Neutrophil (primary cell): Measurements from ENCODE around the gene LMCD1.

Experiments
- H3K27ac ChIP-seq: fragments of 200-600 bp; sonication (generic); 2 replicates; pipeline ENCODE4 v1.5.1; 2016; ENCODE audit warnings: mild to moderate bottlenecking, moderate library complexity
- H3K27me3 ChIP-seq: fragments of 200-600 bp; sonication (generic); 2 replicates; pipeline ENCODE4 v1.6.0; 2016; ENCODE audit warnings: mild to moderate bottlenecking
- H3K36me3 ChIP-seq: fragments of 200-600 bp; sonication (generic); 2 replicates; pipeline ENCODE4 v1.5.1; 2017
- H3K4me1 ChIP-seq, 2 experiments: fragments of 200-600 bp in 1 of 2; sonication (generic) in 1 of 2; 1 replicate in 1 of 2; 2 replicates in 1 of 2; pipeline versions ENCODE4 v1.5.1 to v1.6.1; 2013 to 2016; ENCODE audit warnings: low read depth in 1 of 2, low read length in 1 of 2, mild to moderate bottlenecking in 1 of 2, moderate library complexity in 1 of 2; ENCODE audit not compliant: control insufficient read depth in 1 of 2, insufficient read depth in 1 of 2
- H3K4me3 ChIP-seq, 2 experiments: fragments of 200-600 bp in 1 of 2; sonication (generic) in 1 of 2; 1 replicate in 1 of 2; 2 replicates in 1 of 2; pipeline ENCODE4 v1.5.1; 2013 to 2016; ENCODE audit warnings: low read depth in 1 of 2, low read length in 1 of 2, mild to moderate bottlenecking in 1 of 2, moderate library complexity in 1 of 2
- H3K9me3 ChIP-seq: fragments of 200-600 bp; sonication (generic); 2 replicates; pipeline ENCODE4 v1.5.1; 2016
- CTCF ChIP-seq: fragments of 200-600 bp; sonication (generic); IDR thresholded peaks from 2 replicates; pipeline ENCODE4 v1.5.1; 2016; ENCODE audit warnings: antibody characterized with exemption

LMCD1 gene

DNA sequence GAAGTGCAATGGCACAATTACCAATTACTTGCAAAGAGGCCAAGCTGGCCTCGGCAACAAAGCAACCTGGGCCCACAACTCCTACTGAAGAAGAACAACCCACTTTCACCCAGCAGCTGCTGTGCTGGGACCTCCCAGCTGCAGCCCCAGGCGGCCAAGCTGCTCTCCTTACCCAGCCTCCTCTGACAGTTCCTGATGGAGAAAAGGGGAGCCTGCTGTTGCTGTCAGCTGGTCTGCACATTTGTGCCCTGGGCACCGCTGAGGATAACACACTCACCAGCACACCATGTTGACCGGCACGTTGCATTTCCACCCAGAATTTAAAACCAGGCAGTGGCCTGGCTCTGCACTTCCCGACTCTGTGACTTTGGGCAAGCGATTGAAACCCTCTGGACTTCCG, 109.3 kb downstream of the LMCD1 start:
- Histone ChIP-seq H3K4me3 (no peak overlapping the region), H3K4me1 (no peaks in the 10 kb centered on the region), H3K36me3 (no peaks in the 10 kb centered on the region), H3K27me3 (no peaks in the 10 kb centered on the region), H3K9me3 (no peaks in the 10 kb centered on the region), H3K27ac (no peak overlapping the region)
- no peak for TF ChIP-seq CTCF

DNA sequence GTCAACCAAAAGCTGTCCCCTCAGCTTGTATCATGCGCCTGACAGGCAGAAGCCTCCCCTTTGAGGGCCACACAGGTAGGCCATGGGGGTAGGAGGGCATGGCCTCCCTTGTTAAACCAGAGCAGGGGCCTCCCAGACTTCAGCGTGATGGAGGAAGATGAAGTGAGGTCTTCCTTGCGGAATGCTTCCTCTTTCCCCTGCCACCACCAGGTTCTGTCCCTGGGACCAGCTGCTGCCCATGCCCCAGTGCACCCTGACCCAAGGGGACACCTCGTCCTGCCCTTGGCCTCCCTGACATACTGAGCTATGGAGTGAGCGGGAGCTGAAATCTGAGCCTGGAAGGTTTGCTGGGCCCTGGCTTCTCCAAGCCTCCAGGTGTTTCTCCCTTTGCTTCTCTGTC, 116.3 kb downstream of the LMCD1 start:
- H3K27ac ChIP-seq = no peak overlapping the region
- no peaks in the 10 kb centered on the region for H3K4me1 ChIP-seq
- no peaks in the 10 kb centered on the region for H3K27me3 ChIP-seq
- no peak for TF ChIP-seq CTCF
- H3K9me3 ChIP-seq = no peaks in the 10 kb centered on the region
- no peaks in the 10 kb centered on the region for H3K36me3 ChIP-seq
- no peak overlapping the region for H3K4me3 ChIP-seq

DNA sequence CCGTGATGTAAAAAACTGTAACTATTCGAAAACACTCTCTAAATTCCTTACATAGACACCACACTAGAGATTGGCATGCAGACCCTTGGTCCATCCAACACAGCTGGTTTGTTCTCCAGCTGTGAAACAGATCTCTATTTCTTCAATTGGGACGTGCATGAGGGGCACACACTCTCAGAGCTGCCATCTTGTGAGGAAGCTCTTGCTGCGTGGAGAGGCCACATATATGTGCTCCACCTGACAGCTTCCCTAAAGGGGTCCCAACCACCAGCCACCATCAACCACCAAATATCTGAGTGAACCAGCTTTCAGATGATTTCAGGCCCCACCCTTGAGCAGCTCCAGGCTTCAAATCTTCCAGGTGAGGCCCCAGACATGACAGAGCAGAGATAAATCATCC, 117.3 kb downstream of the LMCD1 start:
- Histone ChIP-seq H3K27ac (no peak overlapping the region), H3K36me3 (no peaks in the 10 kb centered on the region), H3K27me3 (no peaks in the 10 kb centered on the region), H3K4me1 (no peaks in the 10 kb centered on the region), H3K9me3 (no peaks in the 10 kb centered on the region), H3K4me3 (no peak overlapping the region)
- no peak for TF ChIP-seq CTCF

DNA sequence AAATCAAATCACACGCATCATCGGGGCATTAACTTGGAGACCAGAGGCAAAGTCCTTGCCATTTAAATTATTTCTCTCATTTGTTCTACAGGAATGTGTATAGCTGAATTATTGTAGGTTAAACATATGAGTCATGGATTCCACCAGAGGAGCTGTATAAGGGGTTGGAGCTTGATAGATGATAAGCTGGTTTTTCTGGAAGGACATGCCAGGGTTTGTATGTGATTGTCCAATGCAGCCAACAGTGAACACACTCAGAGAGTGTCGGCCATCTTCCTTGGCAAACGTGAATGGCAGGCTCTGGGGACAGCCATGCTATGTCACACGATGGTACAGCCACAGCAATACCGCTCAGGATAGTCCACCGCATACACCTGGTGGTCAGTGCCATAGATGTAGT, 117.9 kb downstream of the LMCD1 start:
- Histone ChIP-seq H3K36me3 (no peaks in the 10 kb centered on the region), H3K9me3 (no peaks in the 10 kb centered on the region), H3K4me1 (no peaks in the 10 kb centered on the region), H3K27ac (no peak overlapping the region), H3K27me3 (no peaks in the 10 kb centered on the region), H3K4me3 (no peak overlapping the region)
- TF ChIP-seq CTCF = no peak

DNA sequence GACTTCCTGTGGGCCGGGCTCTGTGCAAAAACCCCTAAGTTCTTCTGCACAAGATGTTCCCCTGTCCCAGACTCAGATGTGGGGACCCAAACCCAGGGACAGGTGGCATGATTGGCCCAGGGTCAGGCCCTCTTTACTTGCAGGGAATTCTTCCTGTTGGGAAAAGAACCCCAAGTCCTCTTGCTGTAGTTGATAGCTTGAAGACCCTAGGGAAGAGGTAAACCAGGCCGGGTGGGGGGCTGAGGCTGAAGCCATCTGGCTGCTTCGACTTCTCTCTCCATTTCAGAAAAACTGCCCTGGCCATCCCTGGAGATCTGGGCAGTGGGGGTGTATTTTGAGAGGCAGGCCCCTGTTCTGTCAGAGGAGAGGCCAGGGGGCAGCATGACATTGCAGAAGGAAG, 119.5 kb downstream of the LMCD1 start:
- Histone ChIP-seq H3K4me1 (no peaks in the 10 kb centered on the region), H3K4me3 (no peak overlapping the region), H3K27me3 (no peaks in the 10 kb centered on the region), H3K27ac (no peak overlapping the region), H3K9me3 (no peaks in the 10 kb centered on the region), H3K36me3 (no peaks in the 10 kb centered on the region)
- TF ChIP-seq CTCF = no peak

DNA sequence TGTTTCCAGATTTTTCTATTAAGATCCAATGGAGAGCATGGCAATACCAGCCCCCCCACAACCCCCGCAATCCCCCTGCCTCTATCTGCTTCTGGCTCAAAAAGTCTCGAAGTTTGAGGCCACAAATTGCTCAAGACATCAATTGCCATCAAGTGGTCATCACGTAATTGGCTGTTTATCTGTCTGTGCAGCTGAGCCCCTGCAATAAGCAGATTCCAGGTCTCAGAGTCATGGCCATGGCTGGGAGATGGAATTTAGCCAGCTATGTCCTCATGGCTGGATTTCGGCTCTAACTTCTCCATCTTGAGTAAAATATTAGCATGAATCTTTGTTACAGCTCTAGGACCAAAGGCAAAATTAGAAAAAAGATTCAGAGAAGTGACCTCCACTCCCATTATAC, 120.2 kb downstream of the LMCD1 start:
- Histone ChIP-seq H3K36me3 (no peaks in the 10 kb centered on the region), H3K27me3 (no peaks in the 10 kb centered on the region), H3K4me1 (no peaks in the 10 kb centered on the region), H3K27ac (no peak overlapping the region), H3K9me3 (no peaks in the 10 kb centered on the region), H3K4me3 (no peak overlapping the region)
- no peak for TF ChIP-seq CTCF
